AG09309 (cell line): ENCODE measurements around the gene HK1.

Experiments
- DNase-seq: peaks from one replicate; pipeline ENCODE4 v3.0.0-alpha.2; 2010; ENCODE audit warnings: low read depth
- H3K4me3 ChIP-seq: 2 replicates; pipeline ENCODE4 v1.5.1; 2011; ENCODE audit warnings: mild to moderate bottlenecking, low read depth, low read length, moderate library complexity; ENCODE audit not compliant: control insufficient read depth
- CTCF ChIP-seq: IDR thresholded peaks from 2 replicates; pipeline ENCODE4 v1.5.1; 2011; ENCODE audit warnings: mild to moderate bottlenecking, low read depth, low read length, inconsistent platforms; ENCODE audit not compliant: insufficient read depth, control insufficient read depth; ENCODE audit errors: missing control alignments

HK1 gene

GRCh38 chr10:69410487-69410886, 132.2 kb downstream of the HK1 start:
- no peak for DNase-seq
- H3K4me3 ChIP-seq, result no peak overlapping the region
- no peak for TF ChIP-seq CTCF

GRCh38 chr10:69411476-69411875, 133.2 kb downstream of the HK1 start:
- TF ChIP-seq CTCF, result no peak
- no peak overlapping the region for H3K4me3 ChIP-seq
- DNase-seq, result no peak

GRCh38 chr10:69412232-69412790, 134.0 kb downstream of the HK1 start:
- no peak overlapping the region for H3K4me3 ChIP-seq
- TF ChIP-seq CTCF, result no peak
- DNase-seq, result no peak

GRCh38 chr10:69413221-69413865, 135.0 kb downstream of the HK1 start:
- DNase-seq, result peak; percentile 27
- H3K4me3 ChIP-seq, result no peak overlapping the region
- TF ChIP-seq CTCF, result peak; percentile 78

- H3K4me3 ChIP-seq, result no peak overlapping the region
- DNase-seq, result no peak
- TF ChIP-seq CTCF, result no peak
Measured at GRCh38 chr10:69414036-69415018, 136.0 kb downstream of the HK1 start.

GRCh38 chr10:69415049-69415448, 136.8 kb downstream of the HK1 start:
- no peak for DNase-seq
- no peak for TF ChIP-seq CTCF
- no peak overlapping the region for H3K4me3 ChIP-seq
